Immature natural killer cell (primary cell): Measurements from ENCODE around the gene AP1S3. TPM values are rescaled to one million over a fixed set of nuclear protein-coding genes. Genes with fewer than 3 reads are reported as not detected.

Experiments used
- DNase-seq, 3 donors: peaks; one replicate each; pipeline ENCODE4 v3.0.0; 2022; ENCODE audit warnings: mixed read lengths in 1 of 3
- H3K27ac Mint-ChIP-seq, 6 donors: one replicate each; pipeline ENCODE4 v1.8.0; 2020; ENCODE audit warnings: mixed read lengths in 6 of 6, mild to moderate bottlenecking in 5 of 6, inconsistent platforms in 4 of 6, moderate library complexity in 3 of 6
- H3K27me3 Mint-ChIP-seq, 3 donors: one replicate each; pipeline ENCODE4 v1.8.0; 2020 to 2021; ENCODE audit warnings: low read depth in 3 of 3, mild to moderate bottlenecking in 3 of 3, mixed read lengths in 3 of 3, moderate library complexity in 3 of 3, inconsistent platforms in 1 of 3
- H3K36me3 Mint-ChIP-seq, 3 donors: one replicate each; pipeline ENCODE4 v1.8.0; 2020; ENCODE audit warnings: mixed read lengths in 3 of 3, inconsistent platforms in 2 of 3, mild to moderate bottlenecking in 2 of 3
- H3K4me1 Mint-ChIP-seq, 2 donors: one replicate each; pipeline ENCODE4 v1.8.0; 2020; ENCODE audit warnings: inconsistent platforms in 2 of 2, mild to moderate bottlenecking in 2 of 2, mixed read lengths in 2 of 2, moderate library complexity in 1 of 2
- H3K4me3 Mint-ChIP-seq, 5 donors: one replicate each; pipeline ENCODE4 v1.8.0; 2020; ENCODE audit warnings: mild to moderate bottlenecking in 5 of 5, mixed read lengths in 5 of 5, inconsistent platforms in 3 of 5, moderate library complexity in 3 of 5
- H3K9me3 Mint-ChIP-seq, 6 donors: one replicate each; pipeline ENCODE4 v1.8.0; 2020; ENCODE audit warnings: mild to moderate bottlenecking in 6 of 6, mixed read lengths in 6 of 6, inconsistent platforms in 4 of 6, moderate library complexity in 3 of 6
- polyA plus RNA-seq, 3 donors: library from polyadenylated mRNA; unstranded; fragments of 300-500 nt; fragmentation: Illumina TruSeq; gene quantifications; one replicate each; pipeline ENCODE4 v1.2.3, GENCODE V29; 2021

Gene AP1S3
- polyA plus RNA-seq, 3 donors from 2014 or later = 1.8 to 4.2 TPM; not detected in 1

DNA sequence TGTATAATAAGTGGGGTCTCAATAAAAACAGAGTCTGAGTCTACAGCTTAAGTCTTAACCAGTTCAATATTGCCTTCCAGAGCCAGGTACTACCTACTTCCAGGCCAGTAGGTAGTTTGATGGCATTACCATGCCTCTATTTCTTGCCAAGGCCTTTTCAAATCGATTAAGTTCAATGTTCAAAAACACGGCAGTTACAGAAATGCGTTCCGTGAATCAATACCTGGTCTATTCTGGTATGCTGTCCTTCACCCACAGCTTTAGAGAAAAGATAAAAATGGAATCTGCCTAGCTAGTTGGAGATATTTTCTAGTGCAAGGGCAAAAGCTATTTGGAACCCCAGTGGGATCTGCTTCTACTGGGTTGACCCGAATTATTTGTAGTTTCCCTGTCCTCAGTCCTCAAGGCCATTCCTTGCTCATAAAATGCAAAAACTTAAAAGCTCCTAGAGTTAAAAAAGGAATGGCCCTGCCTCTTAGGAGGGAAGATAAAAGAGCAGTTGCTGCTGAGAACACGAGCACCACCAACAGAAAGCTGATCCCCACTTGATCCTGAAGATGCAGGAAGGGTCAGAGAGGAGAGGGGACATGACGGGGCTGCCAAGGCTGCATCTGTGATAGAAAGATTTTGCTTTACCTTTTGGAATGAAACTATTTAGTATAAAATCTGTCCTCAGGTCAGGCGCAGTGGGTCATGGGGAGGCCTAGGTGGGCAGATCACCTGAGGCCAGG is 125.6 kb downstream of the AP1S3 start:
- Mint-ChIP-seq H3K9me3 (peaks cover 0 to 2% (median 1%) of the 10 kb centered on the region in 6 donors), H3K27me3 (peaks cover 4 to 11% (median 10%) of the 10 kb centered on the region in 3 donors), H3K4me3 (no peak overlapping the region), H3K36me3 (peaks cover 0 to under 1% (median 0%) of the 10 kb centered on the region in 3 donors), H3K4me1 (no peaks in the 10 kb centered on the region), H3K27ac (no peak overlapping the region)
- no peak for DNase-seq

Other genes with a start within 250 kb of the AP1S3 start
- gene SCG2, start 235.2 kb downstream of the AP1S3 start, polyA plus RNA-seq = not detected
- gene WDFY1, start 107.8 kb upstream of the AP1S3 start, polyA plus RNA-seq = 10 to 100 TPM; 39.3 to 58.8 (median 51.0) TPM
- 10 to 100 TPM; 25.3 to 39.6 (median 36.4) TPM for gene MRPL44, start 119.9 kb upstream of the AP1S3 start, polyA plus RNA-seq
- 10 to 100 TPM; 17.9 to 20.3 (median 18.7) TPM for gene SERPINE2, start 201.7 kb upstream of the AP1S3 start, polyA plus RNA-seq